Stimulated activated CD4-positive, alpha-beta T cell treated with anti-CD3 and anti-CD28 coated beads, Interleukin-2, amount 100 ng/mL, for 48 hours (primary cell): ENCODE results near the gene CYP46A1.
A peak's percentile ranks its signal among the peaks of the same experiment; 100 is the strongest.
"Not testable (repeated sequence)": the region's sequence is repeated elsewhere in the genome, so short reads cannot be mapped to it uniquely, and the experiment has no call there.

Experiments
- DNase-seq, 2 donors: peaks; one replicate each; pipeline ENCODE4 v3.0.0-alpha.2; 2020

Gene CYP46A1

GRCh38 chr14:99658218-99658845, 25.8 kb upstream of the CYP46A1 start:
- DNase-seq: no peak

GRCh38 chr14:99659333-99659741, 24.8 kb upstream of the CYP46A1 start:
- peak in 1 of 2 donors; percentile 7 for DNase-seq

DNA sequence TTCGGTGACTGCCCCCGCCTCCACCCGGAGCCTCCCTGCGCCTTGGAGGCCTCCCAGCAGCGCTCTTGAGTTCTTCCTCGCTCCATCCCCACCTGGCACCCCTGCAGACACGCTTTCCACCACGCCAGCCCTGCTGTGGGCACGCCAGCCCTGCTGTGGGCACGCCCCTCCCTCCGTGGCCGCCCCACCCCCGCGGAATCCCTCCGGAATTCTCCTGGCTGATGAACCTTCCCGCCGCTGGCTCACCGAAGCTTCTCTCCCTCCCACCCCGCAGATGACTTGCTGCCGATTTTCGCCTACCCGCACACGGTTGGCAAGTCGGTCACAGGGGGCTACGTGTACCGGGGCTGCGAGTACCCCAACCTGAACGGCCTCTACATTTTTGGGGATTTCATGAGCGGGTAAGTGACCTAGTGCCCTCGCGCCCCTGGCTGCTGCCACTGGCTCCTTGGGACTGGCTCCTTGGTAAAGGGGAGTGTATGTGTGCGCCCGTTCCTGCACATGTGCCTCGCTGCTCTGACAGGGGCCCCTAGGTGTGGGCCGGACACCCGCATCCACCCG, 24.0 kb upstream of the CYP46A1 start:
- DNase-seq: no peak

GRCh38 chr14:99660794-99661193, 23.3 kb upstream of the CYP46A1 start:
- DNase-seq: no peak

DNA sequence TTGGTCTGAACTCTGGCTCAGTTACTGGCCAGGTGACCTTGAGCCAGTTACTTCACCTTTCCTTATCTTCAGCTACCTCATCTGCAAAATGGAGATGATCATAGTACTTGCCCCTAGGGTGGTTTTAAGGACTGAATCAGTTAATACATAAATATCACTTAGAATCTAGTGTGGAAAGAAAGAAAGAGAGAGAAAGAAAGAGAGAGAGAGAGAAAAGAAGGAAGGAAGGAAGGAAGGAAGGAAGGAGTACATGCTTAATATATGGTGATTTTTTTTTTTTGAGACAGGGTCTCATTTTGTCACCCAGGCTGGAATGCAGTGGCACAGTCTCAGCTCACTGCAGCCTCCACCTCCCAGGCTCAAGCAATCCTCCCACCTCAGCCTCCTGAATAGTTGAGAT, 22.9 kb upstream of the CYP46A1 start:
- not testable (repeated sequence) for DNase-seq

DNA sequence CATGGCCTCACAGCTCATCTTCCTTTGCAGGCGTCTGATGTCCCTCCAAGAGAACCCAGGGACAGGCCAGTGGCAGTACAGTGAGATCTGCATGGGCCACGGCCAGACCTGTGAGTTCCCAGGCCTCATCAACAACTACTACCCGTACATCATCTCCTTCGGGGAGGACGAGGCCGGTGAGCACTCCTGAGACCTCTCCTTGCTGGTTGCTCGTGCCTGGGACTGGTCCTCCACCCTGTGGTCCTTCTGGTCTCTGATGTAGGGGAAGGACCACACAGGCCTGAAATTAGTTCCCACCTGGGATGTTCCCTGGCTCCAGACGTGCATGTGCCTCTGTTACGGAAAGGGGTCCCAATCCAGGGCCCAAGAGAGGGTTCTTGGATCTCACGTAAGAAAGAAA, 21.3 kb upstream of the CYP46A1 start:
- no peak for DNase-seq

- no peak for DNase-seq
Measured at GRCh38 chr14:99663386-99664057, 20.6 kb upstream of the CYP46A1 start.

DNA sequence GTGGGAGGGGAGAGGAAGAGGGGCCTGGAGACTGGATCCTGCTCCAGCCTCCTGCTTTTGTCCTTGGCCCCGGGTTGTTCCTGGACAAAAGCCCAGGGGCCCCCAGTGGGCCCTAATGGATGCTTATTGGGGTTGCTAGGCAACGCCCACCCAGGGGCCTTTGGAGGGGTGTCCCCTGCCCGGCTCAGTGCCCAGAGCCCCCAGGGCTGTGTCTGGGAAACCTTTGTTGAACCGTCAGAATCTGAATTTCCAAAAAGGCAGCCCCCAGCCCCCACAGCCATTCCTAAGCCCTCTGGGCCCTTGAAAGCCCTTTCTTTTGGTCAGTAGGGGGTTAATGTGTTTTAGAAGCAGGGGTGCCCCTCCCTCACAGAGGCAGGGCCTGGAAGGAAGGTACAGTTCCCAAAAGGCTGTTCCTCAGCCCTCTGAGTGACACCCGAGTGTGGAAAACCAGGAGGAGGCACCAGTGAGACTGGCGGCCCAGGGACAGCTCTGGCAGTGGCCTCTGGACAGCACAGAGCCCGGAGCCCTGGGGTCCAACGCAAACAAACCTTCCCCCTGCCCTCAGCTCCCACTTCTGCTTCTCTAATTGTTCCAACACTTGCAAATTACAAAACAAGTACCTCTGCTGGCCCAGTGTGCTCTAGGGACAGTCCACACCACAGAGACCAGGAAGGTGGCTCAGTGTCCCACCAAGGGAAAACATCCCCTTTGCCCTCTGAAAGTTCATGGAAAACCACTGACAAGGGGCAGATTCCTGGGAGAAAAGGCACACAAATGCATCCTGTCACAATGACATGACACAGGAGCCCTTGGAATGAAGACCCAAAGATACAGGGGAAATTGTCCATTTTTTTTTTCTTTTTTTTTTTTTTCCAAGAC, 19.8 kb upstream of the CYP46A1 start:
- no peak for DNase-seq

GRCh38 chr14:99664937-99665273, 19.2 kb upstream of the CYP46A1 start:
- DNase-seq: no peak

DNA sequence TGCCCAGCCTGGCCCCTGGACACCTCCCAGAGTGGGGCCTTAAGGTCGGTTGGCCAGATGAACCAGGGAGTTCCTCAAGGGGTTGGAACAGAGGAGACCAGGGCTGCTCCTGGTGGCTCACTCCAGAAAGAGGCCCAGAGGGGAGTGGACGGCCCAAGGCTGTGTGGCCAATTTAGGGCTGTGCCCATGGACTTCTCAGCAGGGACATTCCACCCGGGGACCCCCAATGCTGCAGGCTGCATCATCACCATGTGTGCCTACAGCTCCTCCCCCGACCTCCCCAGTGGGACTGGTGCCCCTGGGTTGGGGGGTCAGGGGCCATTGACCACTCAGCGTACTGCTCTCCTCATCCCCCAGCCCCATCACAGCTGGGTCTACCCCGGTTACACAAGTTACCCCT, 17.6 kb upstream of the CYP46A1 start:
- DNase-seq: no peak

GRCh38 chr14:99667045-99667444, 17.1 kb upstream of the CYP46A1 start:
- no peak for DNase-seq

- no peak for DNase-seq
Measured at GRCh38 chr14:99667821-99668220, 16.3 kb upstream of the CYP46A1 start.

- no peak for DNase-seq
Measured at GRCh38 chr14:99668307-99669295, 15.5 kb upstream of the CYP46A1 start.

- no peak for DNase-seq
Measured at GRCh38 chr14:99670361-99671234, 13.5 kb upstream of the CYP46A1 start.

GRCh38 chr14:99671235-99672224, 12.6 kb upstream of the CYP46A1 start:
- DNase-seq: no peak

DNA sequence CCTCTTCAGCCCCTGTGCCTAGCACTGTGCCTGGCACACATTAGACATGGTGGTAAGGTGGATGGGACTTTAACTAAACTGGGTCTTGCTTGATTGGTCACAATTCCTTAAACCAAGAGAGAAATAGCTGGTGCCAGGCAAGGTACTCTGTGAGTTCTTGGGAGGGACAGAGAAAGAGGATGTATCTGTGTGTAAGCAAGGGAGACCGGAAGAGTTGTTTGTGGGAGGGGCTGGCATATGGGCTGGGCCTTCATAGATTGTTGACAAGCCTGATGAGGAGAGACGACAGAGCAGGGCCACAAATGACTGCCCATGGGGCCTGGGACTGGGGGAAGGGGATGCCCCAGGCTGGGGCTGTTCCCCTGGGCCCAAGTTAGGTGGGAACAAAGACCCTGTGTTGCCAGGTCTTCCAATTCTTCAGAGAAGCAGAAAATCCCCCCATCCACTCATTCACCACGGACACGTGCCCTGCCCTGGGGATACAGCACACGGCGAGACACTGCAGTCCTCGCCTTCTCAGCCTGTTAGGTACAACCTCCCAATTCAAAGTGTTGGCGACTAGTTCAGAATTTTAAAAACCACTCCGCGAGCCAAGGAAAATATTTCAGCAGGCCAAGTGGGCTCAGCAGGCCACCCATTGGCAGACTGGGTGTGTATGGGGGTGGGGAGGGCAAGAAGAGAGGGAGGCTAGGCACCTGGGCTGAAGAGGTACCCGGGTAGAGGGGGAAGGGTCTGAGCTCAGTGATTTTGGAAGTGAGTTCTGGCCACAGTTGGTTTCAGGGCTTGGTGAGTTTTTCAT, 11.4 kb upstream of the CYP46A1 start:
- DNase-seq: no peak

GRCh38 chr14:99673305-99674063, 10.6 kb upstream of the CYP46A1 start:
- DNase-seq: no peak

DNA sequence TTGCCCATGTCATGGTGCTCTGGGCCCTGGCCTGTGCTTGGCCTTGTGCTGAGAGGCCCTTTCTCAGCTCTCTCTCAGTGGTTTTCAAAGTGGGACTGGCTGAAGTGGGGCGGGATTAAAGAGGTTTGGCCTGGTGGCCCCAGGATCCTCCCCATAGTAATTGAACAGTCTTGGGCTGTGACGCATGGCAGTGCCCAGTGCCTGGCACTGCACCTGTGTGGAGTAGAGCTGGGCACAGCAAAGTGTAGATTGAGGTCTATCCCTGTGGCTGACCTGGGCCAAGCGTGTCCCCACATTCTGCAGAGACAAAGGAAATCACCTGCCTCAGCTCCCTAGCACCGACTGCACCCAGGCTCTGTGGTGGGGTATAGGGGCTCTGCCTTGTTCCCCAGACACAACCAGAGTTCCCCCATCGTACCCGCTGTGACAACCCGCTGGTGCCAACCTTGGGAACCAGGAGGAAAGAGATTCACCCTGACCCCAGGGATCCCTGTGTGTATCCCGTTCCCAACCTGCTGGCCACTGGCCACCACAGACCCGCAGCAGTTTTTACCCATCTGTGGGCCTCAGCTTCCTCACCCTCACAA, 9.9 kb upstream of the CYP46A1 start:
- no peak for DNase-seq
